ENCODE results near the gene RBBP8.

The RBBP8 gene

DNA sequence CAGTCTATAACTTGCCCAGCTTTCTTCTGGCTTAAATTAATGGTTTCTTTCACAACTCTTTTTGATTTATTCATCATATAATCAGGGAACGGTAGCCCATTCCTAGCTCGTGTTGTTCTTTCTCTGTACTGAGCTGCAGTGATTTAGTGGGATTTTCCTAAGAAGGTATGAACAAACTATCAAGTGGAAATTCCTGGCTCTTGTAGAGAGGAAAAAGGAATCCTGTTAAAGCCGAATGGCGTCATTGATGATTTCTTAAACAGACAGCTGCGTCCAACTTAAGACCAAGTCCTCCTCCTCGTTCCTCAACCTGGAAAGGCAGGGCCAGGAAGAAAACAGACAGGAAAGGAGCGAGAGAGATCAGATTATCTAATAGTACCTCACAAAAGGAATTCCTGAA, 132.9 kb downstream of the RBBP8 start:
- no peak for DNase-seq

DNA sequence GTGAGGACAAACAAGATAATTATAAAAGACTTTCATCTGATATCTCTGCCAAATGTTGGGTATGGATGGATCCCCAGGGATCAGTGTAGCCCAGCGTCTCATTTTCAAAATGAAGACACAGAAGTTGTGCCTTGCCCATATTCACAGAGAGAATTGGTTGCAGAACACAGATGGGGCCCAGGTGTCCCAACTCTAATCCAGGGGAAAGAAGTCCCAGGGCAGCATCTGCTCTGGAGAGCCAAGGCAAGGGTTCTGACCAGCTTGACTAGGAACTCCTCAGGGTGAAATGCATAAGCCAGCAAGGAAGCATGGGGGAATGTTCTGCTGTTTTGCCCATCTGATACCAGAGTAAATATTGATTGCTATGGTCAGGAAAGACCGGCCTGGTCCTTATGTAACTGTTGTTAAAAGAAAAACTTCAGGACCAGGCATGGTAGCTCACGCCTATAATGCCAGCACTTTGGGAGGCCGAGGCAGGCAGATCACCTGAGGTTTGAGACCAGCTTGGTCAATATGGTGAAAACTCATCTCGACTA, 133.4 kb downstream of the RBBP8 start:
- DNase-seq, result no peak

DNA sequence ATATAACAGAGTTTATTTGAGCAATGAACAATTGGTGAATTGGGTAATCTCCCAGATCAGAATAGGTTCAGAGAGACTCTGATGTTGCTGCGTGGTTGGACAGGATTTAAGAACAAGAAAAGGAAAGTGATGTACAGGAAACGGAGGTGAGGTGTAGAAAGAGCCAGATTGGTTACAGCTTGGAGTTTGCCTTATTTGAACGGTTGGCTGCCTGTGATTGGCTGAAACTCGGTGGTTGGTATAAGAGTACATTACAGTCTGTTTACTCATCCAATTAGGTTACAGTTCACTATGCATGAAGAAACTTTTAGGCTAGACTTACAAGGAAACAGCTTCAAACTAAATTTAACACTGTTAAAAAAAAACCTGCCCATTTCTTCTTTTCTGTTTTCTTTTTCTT, 134.1 kb downstream of the RBBP8 start:
- DNase-seq, result peak; percentile 30

DNA sequence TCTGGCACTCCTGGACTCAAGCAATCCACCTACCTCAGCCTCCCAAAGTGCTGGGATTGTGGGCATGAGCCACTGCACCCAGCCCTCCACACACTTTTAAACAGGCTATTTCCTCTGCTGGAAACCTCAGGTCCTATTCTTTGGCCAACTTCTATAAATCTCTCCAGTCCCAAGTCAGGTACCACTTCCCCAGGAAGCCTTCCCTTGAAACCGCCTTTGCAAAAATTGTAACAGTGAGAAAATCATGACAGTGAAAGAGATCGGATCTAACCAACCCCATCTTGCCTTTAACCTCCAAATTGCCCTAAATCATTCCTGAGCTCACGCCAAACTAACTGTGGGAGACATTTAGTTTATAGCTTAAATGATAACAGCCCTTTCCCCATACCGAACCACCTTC, 134.9 kb downstream of the RBBP8 start:
- DNase-seq, result no peak

DNA sequence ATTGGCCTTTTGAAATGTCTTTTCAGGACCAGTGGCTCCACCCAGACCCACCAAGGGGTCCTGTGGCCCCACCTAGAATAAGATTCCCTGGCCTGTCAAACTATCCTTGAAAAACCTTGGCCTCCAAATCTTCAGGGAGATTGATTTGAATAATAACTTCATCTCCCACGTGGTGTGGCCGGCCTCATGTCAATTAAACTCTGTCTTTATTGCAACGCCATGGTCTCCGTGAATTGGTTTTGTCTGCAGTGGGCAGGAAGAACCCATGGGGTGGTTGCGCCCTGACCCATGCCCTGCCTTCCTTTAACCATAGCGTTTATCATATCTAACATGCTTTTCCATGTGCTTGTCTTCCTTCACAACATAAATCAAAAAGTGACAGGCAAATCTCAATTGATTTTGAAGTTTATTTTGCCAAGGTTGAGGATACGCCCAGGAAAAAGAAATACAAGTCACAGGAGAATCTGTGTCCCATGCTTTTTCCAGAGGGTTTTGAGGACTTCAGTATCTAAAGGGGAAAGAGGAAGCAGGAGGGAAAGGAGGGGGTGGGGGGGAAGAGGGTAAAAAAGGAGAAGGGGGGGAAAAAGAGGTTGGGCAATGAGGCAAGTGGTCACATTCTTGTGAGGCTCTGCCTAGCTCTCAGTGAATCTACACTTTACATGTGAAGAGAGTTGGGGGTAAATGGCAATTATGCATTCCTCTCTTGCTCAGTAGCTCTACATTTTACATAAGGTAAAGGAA, 135.6 kb downstream of the RBBP8 start:
- no peak for DNase-seq

DNA sequence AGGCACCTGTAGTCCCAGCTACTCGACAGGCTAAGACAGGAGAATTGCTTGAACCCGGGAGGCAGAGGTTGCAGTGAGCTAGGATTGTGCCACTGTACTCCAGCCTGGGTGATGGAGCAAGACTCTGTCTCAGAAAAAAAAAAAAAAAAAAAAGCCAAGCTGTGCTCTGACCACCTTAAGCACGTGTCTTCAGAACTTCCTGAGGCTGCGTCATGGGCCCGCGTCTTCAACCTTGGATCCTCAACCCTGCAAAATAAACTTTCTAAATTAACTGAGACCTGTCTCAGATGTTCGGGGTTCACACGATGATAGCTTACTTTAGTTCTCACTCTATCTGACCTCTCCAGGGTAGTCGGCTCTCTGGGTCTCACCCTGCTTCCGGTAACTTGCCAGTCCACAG, 136.4 kb downstream of the RBBP8 start:
- no peak for DNase-seq

DNA sequence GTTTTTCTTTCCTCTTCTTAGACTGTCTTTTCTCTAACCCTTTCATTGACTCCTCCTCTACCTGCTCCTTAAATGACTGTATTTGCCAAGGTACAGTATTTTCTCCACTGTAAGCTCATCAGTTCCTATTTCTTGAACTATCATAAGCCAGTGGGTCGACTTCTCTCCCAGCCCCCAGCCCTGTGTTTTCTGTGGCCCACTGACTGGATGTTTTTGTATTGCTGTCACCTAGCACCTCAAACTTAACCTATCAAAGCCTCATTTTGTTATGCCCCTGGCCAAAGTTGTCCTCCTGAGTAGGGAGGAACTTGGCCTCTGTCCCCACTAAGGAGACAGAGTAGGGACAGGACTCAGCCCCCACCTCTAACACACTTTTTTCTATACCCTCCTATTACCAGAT, 136.8 kb downstream of the RBBP8 start:
- DNase-seq, result no peak

DNA sequence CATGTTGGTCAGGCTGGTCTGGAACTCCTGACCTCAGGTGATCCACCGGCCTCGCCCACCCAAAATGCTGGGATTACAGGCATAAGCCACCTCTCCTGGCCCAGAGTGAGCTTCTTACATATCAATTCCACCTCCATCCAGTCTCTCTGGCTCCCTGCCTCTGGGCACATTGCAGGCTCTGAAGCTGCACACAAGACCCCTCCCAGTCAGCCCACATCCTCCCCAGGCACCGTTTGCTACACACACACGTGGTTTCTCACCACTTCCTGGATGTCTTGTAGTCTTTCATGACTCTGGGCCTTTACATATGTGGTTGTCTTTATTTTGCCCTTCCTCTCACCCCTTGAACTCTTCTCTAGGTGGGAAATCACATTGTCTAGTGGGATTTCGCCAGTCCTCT, 138.2 kb downstream of the RBBP8 start:
- peak; percentile 58 for DNase-seq

DNA sequence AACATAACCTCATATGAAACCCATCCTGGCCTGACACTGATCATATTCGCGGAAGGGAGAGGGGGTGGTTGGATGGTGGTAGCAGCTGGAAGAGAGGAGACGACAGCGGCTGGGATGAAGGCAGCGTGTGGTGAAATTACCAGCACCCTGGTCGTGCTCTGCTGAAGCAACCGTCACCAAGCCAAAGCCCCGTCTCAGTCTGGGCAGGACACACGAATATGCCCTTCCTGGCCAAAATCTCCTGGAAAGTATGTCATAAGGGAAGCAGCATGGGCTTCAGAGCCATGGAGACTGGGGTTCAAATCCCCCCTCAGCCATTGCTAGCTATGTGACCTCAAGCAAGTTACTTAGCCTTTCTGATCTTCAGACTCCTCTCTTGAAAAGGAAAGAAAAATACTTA, 139.0 kb downstream of the RBBP8 start:
- DNase-seq, result no peak

DNA sequence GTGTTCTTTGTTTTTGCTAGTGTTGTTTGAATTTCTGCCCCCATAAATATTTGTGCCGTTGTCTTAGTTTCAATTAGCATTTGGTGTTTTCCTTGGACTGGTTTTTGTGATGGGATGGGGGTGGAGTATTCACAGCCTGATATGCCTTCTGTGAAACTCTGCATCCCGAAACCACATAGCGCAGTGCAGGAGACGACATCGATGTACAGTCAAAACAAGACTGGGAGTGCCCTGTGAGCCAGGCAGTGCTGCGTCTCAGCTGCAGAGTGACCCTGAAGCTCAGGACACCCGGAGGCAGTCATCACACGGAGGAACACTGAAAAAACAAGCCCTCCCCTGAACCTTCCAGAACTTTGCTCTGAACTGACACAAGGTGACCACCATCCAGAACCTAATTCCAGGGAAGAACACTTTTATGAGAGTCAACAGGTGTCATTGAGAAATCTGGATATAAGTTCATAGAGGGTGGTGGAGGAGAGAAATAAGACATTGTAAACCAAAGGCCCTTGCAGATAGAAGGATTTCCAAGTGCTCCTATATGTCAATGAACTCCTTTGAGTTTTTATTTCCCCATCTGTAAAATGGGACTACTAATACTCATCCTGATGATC, 141.0 kb downstream of the RBBP8 start:
- no peak for DNase-seq
